ELF-1 (cell line): ENCODE measurements around the gene JMJD4.

Experiments
- DNase-seq: peaks from one replicate; pipeline ENCODE4 v3.0.0-alpha.2; 2016; ENCODE audit warnings: low read depth, low spot score

JMJD4 gene

DNA sequence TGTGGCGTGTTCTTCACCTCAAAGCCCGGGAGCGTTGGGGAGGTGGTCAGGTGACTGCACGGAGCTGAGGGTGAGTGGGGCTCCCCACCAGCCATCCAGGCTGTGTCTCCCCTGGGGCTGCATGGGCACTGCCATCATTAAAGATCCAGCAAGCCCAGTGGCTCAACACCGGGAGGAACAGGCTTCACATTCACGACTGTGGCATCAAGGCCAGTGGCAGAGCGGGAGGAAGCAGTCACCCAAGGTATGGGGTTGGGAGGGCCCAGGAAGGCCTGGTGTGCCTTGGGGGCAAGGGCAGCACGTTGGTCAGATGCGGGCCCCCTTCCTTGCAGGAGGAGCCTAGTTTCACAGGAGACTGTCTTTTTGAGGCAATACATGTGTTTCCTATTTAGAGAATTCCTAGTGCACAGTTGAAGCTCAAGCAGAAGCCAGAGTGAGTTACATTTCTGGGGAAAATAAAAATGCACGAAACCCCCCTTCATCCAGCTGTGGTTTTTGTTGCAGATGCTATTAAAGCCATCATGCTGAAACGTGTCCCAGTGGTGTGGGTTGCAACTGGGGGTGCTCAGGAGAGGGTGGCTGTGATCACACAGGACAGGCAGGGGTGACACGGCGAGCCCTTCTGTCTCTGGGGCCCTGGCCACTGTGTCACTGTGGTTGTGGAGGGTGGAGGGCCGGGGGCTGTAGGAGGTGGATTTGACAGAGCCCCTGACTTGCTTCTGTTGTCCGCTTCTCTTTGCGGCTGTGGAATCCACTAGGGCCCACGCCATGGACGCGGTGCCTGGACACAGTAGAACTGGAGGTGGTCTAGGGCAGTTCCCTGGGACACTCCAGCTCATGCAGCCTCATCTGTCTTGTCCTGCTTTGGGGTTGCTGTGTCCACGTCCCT lies 34.2 kb upstream of the JMJD4 start:
- no peak for DNase-seq

- DNase-seq = no peak
Measured at GRCh38 chr1:227768640-227769039, 33.5 kb upstream of the JMJD4 start.

GRCh38 chr1:227768125-227768439 lies 33.0 kb upstream of the JMJD4 start:
- no peak for DNase-seq

- DNase-seq = no peak
Measured at GRCh38 chr1:227767401-227768124, 32.5 kb upstream of the JMJD4 start.

GRCh38 chr1:227766653-227767277 lies 31.7 kb upstream of the JMJD4 start:
- no peak for DNase-seq

DNA sequence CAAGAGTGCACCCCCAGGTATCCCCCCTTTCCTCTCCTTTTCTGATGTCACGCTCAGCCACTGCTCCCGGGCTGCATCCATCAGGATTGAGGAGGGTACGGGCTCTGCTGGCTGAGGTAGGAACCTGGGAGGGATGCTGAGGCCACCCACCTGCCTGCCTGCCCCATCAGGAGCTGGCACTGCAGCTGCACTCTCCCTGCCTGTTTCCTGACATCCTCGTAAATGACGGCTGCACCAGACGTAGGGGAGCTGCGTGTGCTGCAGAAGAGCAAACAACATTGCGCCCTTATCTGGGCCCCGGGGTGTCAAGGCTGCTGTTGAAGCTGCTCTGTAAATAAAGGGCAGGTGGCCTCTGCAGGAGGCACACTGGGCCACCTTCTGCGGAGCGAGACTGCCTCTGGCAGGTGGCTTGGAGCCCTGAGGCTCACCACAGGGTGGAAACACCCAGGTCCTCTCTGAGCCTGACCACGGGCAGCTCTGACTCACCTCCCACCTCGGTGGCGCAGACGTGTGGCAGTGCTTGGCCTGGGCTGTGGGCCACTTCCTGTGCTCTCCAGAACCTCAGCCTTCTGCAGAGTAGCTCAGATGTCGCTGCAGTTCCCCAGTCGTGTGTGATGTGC lies 31.0 kb upstream of the JMJD4 start:
- no peak for DNase-seq

GRCh38 chr1:227765261-227766014 lies 30.3 kb upstream of the JMJD4 start:
- no peak for DNase-seq

GRCh38 chr1:227764019-227764391 lies 28.9 kb upstream of the JMJD4 start:
- peak; percentile 95 for DNase-seq

DNA sequence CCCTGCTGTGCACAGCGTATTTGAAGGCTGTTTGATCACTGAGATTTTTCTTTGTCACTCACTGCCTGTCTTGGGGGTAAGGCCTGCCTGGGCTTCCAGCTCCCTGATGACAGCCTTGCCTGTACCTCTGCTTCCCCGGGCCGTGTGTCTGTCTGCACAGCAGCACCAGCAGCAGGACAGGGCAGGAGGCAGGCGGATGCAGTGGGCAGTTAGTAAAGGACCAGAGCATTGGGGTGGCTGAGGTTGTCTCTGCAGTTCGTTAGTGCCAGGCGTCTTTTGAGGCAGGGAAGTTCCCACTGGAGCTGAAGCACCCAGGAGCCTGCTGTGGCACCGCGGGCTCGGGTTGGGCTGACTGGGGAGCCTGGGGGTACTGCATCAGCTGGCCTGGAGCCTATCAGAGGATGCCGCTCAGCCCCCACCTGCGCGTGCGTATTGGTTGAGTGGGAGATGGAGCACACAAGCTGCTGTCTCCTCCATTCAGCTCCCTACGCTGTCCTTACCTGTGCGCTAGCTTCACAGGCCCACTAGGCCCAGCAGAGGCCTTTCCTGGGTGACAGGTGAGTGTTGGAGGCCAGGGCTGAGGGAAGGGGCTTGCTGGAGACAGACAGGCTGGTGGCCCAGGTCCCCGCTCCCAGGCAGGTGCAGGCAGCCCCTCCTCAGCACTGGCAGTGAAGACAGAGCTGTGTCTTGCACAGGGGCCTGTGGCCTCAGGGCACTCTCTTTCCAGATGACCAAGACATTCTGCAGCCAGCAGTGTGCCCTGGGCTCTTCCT lies 28.3 kb upstream of the JMJD4 start:
- DNase-seq = no peak

- DNase-seq = peak; percentile 88
Measured at GRCh38 chr1:227762231-227762911, 27.3 kb upstream of the JMJD4 start.

- no peak for DNase-seq
Measured at GRCh38 chr1:227761621-227762230, 26.6 kb upstream of the JMJD4 start.

DNA sequence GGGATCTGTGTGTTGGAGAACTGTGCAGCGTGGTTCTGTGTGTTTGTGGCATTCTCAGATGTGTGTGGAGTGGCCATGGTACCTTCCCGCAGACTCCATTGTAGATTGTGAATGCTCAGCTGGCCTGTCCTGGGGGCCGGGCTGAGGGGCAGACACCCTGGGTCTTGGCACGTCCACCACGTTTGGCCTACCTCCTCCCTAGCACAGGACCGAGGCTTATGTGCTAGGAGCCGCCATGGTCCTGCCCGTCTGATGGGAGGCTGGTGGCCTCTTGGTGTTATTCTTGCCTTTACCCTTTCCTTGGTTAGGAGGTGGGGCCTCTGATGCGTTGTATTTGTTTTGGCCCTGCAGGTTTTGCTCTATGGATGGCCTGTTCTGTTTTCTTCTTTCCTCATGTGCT lies 25.3 kb upstream of the JMJD4 start:
- DNase-seq = no peak

DNA sequence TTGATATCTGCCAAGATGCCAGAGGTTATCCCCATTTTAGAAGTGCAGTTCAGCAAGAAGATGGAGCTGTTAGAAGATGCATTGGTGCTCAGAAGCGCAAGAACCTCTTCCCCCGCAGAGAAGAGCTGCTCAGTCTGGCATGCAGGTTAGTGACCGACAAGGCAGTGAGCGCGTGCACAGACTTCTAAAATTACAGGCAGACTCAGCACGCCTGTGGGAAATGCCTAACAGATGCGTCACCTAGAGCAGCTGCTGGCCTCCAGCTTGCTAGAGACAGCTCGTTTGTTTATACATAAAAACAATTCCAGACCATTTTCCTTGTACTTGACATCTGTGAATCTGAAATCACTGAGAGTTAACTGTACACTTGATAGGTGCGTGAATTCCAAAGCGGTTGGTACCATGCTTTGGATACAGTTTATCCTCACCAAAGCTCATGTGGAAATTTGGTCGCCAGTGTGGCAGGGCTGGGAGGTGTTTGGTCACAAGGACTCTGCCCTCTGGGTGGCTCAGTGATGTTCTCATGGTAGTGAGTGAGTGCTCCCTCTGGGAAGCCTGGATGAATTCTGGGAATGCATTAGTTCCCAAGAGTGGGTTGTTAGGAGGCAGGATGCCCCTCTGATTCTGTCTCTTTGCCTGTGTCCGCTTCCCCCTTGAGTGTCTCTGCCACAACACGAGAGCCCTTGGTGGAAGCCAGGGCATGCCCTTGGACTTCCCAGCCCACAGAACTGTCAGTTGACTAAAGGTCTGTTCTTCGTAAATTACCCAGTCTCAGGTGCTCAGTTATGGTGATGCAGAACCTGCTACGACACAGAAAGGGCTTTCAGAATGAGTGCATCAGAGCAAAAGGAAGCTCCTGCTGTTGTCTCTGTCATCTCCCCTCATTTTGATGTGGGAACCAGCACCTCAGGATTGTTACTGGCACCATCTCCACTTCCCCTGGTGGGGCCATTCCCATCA lies 24.5 kb upstream of the JMJD4 start:
- DNase-seq = peak; percentile 41

GRCh38 chr1:227758366-227758765 lies 23.3 kb upstream of the JMJD4 start:
- DNase-seq = no peak

DNA sequence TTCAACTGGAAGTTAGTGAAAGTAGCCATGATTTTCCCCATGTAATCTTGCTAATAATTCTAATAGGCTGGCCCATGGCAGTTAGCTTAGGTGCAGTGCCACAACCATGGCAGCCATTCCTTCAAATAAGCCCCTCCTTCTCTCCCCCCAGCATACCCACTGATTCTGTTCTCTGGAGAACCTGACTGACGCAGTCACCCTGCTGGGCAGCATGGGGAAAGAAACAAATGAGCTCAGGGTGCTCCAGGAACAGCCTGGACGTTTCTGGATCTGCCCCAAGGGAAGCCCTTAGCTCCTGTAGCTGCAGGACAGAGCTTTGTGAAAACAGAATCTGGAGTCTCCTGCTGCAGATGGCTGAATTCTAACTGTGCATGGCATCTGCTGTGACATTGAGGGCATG lies 22.7 kb upstream of the JMJD4 start:
- no peak for DNase-seq

- no peak for DNase-seq
Measured at GRCh38 chr1:227756172-227756959, 21.3 kb upstream of the JMJD4 start.

DNA sequence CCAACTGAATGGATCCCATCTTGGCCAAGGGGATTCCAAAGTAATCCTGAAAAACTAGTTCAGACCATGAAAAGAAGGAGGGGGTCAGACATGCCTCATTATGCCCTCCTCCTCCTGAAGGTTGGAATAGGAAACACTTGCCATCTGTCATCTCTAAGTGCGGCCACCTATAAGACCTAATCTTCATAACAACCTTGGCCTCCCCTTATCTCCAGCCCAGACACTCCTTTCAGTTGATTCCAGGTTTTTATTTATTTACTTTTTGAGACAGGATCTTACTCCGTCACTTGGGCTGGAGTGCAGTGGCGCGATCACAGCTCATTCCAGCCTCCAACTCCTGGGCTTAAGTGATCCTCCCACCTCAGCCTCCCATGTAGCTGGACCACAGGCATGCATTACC lies 19.9 kb upstream of the JMJD4 start:
- no peak for DNase-seq
